Measurements from ENCODE around the gene KBTBD3.

The KBTBD3 gene

DNA sequence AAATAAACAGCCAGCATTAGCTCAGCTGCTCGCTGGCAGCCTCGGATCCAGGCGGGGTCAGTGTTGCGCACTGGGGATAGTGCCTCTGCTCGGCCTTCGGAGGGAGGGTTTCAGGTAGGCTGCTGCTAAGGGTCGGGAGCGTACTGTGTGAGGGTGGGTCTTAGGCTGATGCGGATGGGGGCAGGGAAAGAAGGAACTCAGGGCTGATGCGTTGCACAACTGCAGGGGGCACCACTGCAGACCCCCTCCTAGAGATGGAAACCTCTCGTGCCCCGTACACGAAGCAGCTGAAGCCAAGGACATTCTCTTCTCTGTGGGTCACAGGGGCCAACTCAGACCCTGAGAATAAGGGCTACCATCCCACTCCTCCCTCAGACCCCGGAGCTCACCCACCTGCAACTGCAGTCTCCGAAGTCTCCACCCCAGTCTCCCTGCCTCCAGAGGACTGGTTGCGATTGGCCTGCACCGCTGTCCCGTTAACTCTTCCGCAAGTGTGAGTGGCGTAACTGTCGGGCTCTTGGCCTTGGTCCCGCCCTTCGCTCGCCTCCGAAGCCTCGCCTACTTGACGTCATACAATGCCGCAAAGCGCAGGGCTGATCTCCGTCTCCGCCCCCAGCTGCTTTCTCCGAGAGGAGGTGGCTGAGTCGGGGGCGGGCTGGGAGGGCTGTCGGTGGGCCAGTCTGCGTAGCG, at the start of gene KBTBD3:
TSS of gene KBTBD3 (minus strand) at position 429 of the 690 bp plus-strand sequence. CDS start 18,250 bp downstream, outside the sequence.
- DNase-seq (ENCODE audit: low read depth): peak; percentile 100

GRCh38 chr11:106121570-106122320, 44.6 kb upstream of the KBTBD3 start:
- no peak for DNase-seq (ENCODE audit: low read depth)

GRCh38 chr11:106105986-106106385, 28.8 kb upstream of the KBTBD3 start:
- DNase-seq (ENCODE audit: low read depth): no peak

GRCh38 chr11:106101819-106102218, 24.7 kb upstream of the KBTBD3 start:
- peak; percentile 27 for DNase-seq (ENCODE audit: low read depth)

- DNase-seq (ENCODE audit: low read depth): no peak
Measured at GRCh38 chr11:106101370-106101769, 24.2 kb upstream of the KBTBD3 start.

GRCh38 chr11:106098893-106099553, 21.9 kb upstream of the KBTBD3 start:
- DNase-seq (ENCODE audit: low read depth): no peak

DNA sequence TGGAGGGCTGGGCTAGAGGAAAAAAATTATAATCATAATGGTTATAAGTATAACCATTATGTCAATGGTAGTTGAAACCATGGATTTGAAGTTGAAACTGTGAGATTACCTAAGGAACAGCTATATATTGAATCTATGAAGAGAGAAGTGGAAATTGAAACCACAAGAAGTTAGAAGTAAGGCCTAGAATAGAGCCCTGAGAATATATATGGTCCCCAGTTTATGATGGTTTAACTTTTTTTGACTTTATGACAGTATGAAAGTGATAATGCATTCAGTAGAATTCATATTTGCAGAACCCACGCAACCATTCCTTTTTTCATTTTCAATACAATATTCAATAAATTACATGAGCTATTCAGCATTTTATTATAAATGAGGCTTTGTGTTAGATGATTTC, 15.3 kb upstream of the KBTBD3 start:
- no peak for DNase-seq (ENCODE audit: low read depth)

DNA sequence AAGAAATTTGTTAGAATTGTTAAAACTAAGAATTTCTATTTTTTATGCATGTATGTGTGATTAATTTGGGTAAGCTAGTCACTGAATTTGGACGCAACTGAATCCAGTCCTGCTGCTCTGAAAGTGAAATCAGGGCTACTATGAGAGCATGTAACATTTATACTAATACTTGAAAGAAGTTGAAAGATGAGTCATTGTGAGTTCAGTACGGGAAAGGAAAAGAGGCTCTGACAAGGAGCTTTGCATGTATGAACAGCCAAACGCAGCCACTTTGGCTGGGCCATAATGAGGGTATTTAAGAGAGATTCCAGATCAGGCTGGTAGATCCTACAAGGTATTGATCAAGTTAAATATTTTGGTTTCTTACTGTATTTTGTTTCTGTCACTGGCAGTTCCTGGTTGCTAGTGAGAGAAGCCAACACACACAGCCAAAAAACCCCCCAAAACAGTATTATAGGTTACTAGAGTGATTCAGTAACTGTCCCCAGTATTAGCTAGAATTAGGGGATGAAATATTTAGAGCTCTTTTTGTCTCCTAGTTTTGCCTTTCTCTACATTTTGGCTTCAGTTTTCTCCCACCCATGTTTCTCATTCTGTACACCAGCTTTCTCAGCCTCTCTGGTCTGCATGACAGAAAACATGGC, 14.5 kb upstream of the KBTBD3 start:
- peak; percentile 90 for DNase-seq (ENCODE audit: low read depth)

- peak; percentile 75 for DNase-seq (ENCODE audit: low read depth)
Measured at GRCh38 chr11:106088896-106089295, 11.7 kb upstream of the KBTBD3 start.

GRCh38 chr11:106087815-106088435, 10.8 kb upstream of the KBTBD3 start:
- DNase-seq (ENCODE audit: low read depth): peak; percentile 68

DNA sequence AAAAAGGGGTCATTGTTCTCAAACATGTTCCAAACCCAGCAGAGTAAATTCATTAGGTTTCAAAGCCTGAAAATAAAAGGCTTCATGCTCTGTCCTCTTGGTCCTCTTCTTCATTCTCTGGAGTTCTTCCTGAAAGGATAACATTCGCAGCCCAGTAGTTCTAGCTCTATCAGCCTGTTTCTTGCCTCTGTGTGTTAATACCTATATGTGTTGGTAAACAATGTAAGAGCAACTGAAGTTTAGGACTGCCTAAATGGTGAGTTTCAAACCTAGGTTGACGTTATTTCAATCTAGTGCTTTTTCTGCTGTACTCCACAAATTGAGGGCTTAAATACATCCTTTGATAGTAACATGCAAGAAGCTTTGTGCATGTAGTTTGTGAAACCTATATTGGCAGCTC, 9.7 kb upstream of the KBTBD3 start:
- no peak for DNase-seq (ENCODE audit: low read depth)

GRCh38 chr11:106086135-106086534, 9.0 kb upstream of the KBTBD3 start:
- DNase-seq (ENCODE audit: low read depth): no peak

GRCh38 chr11:106082096-106082495, 4.9 kb upstream of the KBTBD3 start:
- DNase-seq (ENCODE audit: low read depth): no peak

GRCh38 chr11:106077609-106078455, 685 bp upstream of the KBTBD3 start, which contains the start of gene AASDHPPT:
Gene AASDHPPT (plus strand): TSS chr11:106077662. CDS start chr11:106077711, 49 bp downstream.
- peak; percentile 49 for DNase-seq (ENCODE audit: low read depth)

- DNase-seq (ENCODE audit: low read depth): peak; percentile 14
Measured at GRCh38 chr11:106076171-106076918, 802 bp downstream of the KBTBD3 start.

DNA sequence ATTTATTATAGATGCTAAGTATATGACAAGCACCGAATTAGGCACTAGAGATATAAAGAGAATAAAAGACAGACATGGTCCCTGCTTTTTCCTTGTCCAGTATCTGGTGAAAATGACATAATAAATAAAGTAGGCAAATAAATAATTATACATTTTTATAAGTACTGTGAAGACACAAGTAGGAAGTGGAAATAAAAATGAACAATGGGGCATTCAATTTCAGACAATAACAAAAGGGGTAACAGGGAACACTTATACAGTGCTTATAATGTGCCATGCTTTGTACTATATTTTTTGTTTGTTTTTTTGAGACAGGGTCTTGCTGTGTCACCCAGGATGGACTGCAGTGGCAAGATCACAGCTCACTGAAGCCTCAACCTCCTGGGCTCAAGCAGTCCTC, 4.3 kb downstream of the KBTBD3 start:
- no peak for DNase-seq (ENCODE audit: low read depth)

GRCh38 chr11:106070606-106071005, 6.5 kb downstream of the KBTBD3 start:
- peak; percentile 25 for DNase-seq (ENCODE audit: low read depth)

DNA sequence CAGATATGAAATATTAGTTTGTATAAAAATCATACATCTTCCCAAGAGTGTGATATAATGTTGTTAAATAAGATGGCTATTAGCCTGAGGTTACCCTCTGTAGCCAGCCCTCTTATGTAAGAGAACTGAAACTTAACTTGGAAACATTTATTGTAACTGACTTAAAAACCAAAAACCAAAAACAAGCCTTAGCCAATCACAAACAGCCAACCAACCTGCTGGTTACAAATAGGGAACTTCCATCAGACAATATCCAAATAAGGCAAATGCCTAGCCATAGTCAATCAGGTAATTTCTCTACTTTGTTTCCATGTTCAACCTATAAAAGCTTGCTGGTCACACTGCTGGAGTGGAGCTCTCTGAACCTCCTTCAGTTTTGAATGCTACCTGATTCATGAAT, 14.1 kb downstream of the KBTBD3 start:
- no peak for DNase-seq (ENCODE audit: low read depth)

DNA sequence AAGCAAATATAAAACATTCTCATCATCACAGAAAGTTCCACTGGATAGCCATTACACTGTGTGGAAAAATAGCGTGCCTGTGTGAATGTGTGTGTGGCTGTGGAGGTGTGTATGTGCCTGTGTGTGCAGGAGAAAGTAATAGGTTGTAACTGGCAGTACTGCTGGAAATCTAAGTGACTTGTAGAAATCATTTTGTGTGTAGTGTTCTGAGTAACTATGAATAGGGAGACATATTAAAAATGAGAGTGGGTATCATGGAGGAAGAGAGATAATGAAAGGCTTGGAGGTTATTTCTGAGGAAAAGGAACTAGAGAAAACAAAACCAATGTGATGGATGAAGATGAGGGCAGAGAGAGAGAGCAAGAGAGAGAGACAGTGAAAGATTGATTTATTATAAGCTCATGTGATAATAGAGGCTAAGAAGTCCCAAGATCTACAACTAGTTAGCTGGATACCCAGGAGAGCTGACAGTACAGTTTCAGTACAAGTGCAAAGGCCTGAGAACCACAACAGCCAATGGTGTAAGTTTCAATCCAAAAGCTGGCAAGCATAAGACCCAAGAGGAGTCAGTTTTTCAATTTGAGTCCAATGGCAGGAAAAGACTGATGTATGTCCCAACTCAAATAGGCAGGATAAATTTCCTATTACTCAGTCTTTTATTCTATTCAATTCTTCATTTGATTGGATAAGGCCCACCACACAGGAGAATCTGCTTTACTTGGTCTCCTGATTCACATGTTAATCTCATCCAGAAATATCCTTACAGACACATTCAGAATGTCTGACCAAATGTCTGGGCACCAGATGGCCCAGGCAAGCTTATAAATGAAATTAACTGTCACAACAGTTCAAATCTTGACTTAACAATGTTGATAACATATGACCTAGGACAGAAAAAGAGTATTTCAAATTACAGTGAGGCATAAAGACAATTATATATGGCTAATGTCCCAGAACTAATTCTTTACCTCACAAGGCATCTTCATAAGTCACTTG, 14.9 kb downstream of the KBTBD3 start:
- no peak for DNase-seq (ENCODE audit: low read depth)

Measured in iris pigment epithelial cell (primary cell).